Activated B cell treated with CpG ODN at 0.5 μM for 24 hours (primary cell): ENCODE data around the gene WNT10A. TPM values are rescaled to one million over a fixed set of nuclear protein-coding genes. Genes with fewer than 3 reads are reported as not detected.

Experiments used
- ATAC-seq: fragments of 200-7000 bp; cut with Tn5 transposase; one replicate; pipeline ENCODE4 v1.10.0; 2021; ENCODE audit warnings: low read depth, mild to moderate bottlenecking, moderate library complexity
- CTCF ChIA-PET: fragments of 350-600 bp; sonication (Branson Sonifier 250); formaldehyde crosslinking; loops from one replicate; lab custom pipeline; 2021; ENCODE audit warnings: antibody characterized with exemption; lab: Charles Lee
- POLR2A ChIA-PET: fragments of 350-600 bp; sonication (Branson Sonifier 250); formaldehyde crosslinking; loops from one replicate; lab custom pipeline; 2021; ENCODE audit warnings: antibody characterized with exemption; lab: Charles Lee
- DNase-seq: peaks from one replicate; pipeline ENCODE4 v3.0.0; 2022
- H3K27ac Mint-ChIP-seq: one replicate; pipeline ENCODE4 v1.8.0; 2020; ENCODE audit warnings: mixed read lengths
- H3K27me3 Mint-ChIP-seq: one replicate; pipeline ENCODE4 v1.8.0; 2021; ENCODE audit warnings: mixed read lengths
- H3K36me3 Mint-ChIP-seq: one replicate; pipeline ENCODE4 v1.8.0; 2021; ENCODE audit warnings: low read depth, mixed read lengths
- H3K4me1 Mint-ChIP-seq: one replicate; pipeline ENCODE4 v1.8.0; 2021; ENCODE audit warnings: mixed read lengths
- H3K4me3 Mint-ChIP-seq: one replicate; pipeline ENCODE4 v1.8.0; 2020; ENCODE audit warnings: mild to moderate bottlenecking, mixed read lengths
- H3K9me3 Mint-ChIP-seq: one replicate; pipeline ENCODE4 v1.8.0; 2020; ENCODE audit warnings: mixed read lengths
- CTCF ChIP-seq: fragments of 200-600 bp; IDR thresholded peaks from one replicate; pipeline ENCODE4 v1.8.0; 2022; ENCODE audit warnings: antibody characterized with exemption, mild to moderate bottlenecking
- intact Hi-C: fragments of 100-400 bp; cut with micrococcal nuclease; formaldehyde crosslinking; loops from one replicate; pipeline ENCODE4 v1.15.1; 2024
- total RNA-seq: library from RNA; stranded (reverse); gene quantifications from 2 replicates; pipeline ENCODE4 v1.2.3, GENCODE V29; 2022

Gene WNT10A
- total RNA-seq, 1 donor from 2014 or later = 31.8 TPM

GRCh38 chr2:218871345-218872302, 9.0 kb upstream of the WNT10A start:
- Mint-ChIP-seq H3K4me3 (peak overlapping the region; percentile 86), H3K9me3 (no peaks in the 10 kb centered on the region), H3K27ac (no peak overlapping the region), H3K36me3 (no peaks in the 10 kb centered on the region), H3K27me3 (peaks cover 46% of the 10 kb centered on the region), H3K4me1 (peaks cover 29% of the 10 kb centered on the region)
- intact Hi-C loops = no loop called here
- no peak for DNase-seq
- TF ChIP-seq CTCF = no peak
- ChIA-PET CTCF (interaction anchor here (0.9 to 21.7 kb wide), 3 partner anchors 18 to 27 kb away, joined by 3 to 1062 read pairs (median 4); no protein-coding TSS in a partner anchor), POLR2A (interaction anchor here (0.6 to 20.0 kb wide), 6 partner anchors 9 to 314 kb away, joined by 3 to 969 read pairs (median 3); partner anchors contain the start of genes BCS1L, WNT10A and ZNF142)
- peak; percentile 33 for ATAC-seq

- CTCF ChIA-PET = interaction anchor here (21.7 kb wide), 1 partner anchor 26 kb away, joined by 1062 read pairs; no protein-coding TSS in a partner anchor
- Mint-ChIP-seq H3K4me3 (peak overlapping the region; percentile 63), H3K4me1 (peaks cover 38% of the 10 kb centered on the region), H3K9me3 (no peaks in the 10 kb centered on the region), H3K27me3 (peaks cover 35% of the 10 kb centered on the region), H3K27ac (no peak overlapping the region), H3K36me3 (no peaks in the 10 kb centered on the region)
- TF ChIP-seq CTCF = no peak
- no peak for DNase-seq
- no peak for ATAC-seq
- POLR2A ChIA-PET = interaction anchor here (0.6 to 20.0 kb wide), 4 partner anchors 8 to 313 kb away, joined by 3 to 969 read pairs (median 3); partner anchors contain the start of gene WNT10A
- intact Hi-C loops = no loop called here
Observed at GRCh38 chr2:218872645-218873358, 7.8 kb upstream of the WNT10A start.

DNA sequence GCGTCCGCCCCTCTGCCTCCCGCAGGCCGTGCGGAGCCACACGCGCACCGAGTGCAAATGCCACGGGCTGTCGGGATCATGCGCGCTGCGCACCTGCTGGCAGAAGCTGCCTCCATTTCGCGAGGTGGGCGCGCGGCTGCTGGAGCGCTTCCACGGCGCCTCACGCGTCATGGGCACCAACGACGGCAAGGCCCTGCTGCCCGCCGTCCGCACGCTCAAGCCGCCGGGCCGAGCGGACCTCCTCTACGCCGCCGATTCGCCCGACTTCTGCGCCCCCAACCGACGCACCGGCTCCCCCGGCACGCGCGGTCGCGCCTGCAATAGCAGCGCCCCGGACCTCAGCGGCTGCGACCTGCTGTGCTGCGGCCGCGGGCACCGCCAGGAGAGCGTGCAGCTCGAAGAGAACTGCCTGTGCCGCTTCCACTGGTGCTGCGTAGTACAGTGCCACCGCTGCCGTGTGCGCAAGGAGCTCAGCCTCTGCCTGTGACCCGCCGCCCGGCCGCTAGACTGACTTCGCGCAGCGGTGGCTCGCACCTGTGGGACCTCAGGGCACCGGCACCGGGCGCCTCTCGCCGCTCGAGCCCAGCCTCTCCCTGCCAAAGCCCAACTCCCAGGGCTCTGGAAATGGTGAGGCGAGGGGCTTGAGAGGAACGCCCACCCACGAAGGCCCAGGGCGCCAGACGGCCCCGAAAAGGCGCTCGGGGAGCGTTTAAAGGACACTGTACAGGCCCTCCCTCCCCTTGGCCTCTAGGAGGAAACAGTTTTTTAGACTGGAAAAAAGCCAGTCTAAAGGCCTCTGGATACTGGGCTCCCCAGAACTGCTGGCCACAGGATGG, 7.1 kb upstream of the WNT10A start:
- no peak for TF ChIP-seq CTCF
- Mint-ChIP-seq H3K27me3 (peaks cover 33% of the 10 kb centered on the region), H3K27ac (no peak overlapping the region), H3K9me3 (no peaks in the 10 kb centered on the region), H3K4me1 (peaks cover 42% of the 10 kb centered on the region), H3K36me3 (no peaks in the 10 kb centered on the region), H3K4me3 (peak overlapping the region; percentile 63)
- ChIA-PET CTCF (interaction anchor here (0.8 to 21.7 kb wide), 3 partner anchors 25 to 108 kb away, joined by 3 to 1062 read pairs (median 3); no protein-coding TSS in a partner anchor), POLR2A (interaction anchor here (0.6 to 20.0 kb wide), 2 partner anchors 20 to 121 kb away, joined by 3 to 969 read pairs; no protein-coding TSS in a partner anchor)
- intact Hi-C loops = no loop called here
- ATAC-seq (peak; percentile 26), DNase-seq (no peak)

DNA sequence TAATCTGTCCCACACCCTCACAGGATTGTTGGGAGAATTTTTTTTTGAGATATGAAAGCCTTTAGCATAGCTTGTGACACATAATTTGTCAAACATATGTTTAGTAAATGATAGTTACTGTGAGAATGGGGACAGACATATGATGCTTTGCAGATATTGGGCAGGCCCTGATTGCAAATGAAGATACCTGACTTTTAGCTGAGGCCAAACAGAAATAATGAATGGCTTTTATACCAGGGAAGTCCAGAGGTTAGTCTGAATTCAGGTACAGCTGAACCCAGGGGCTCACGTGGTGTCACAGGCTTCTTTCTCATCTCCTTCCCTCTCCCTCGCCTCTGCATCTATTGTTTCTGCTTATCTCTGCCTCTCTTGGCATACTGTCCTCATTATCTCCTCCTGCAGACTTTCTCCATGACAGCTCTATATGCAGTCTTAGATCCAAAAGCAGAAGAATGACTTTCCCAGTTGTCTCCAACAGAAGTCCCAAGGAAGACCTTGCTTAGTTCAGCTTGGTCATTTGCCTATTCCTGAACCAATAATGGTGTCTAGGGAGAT, 4.9 kb upstream of the WNT10A start:
- intact Hi-C loops = loop anchor here (1.0 kb wide), 4 partner anchors 22 to 106 kb away; partner anchors contain the start of gene CDK5R2
- H3K9me3 Mint-ChIP-seq = no peaks in the 10 kb centered on the region
- no peak for DNase-seq
- H3K4me3 Mint-ChIP-seq = no peak overlapping the region
- no peak overlapping the region for H3K27ac Mint-ChIP-seq
- TF ChIP-seq CTCF = no peak
- no peak for ATAC-seq
- H3K36me3 Mint-ChIP-seq = no peaks in the 10 kb centered on the region
- peaks cover 51% of the 10 kb centered on the region for H3K4me1 Mint-ChIP-seq
- POLR2A ChIA-PET = interaction anchor here (0.6 to 20.0 kb wide), 3 partner anchors 15 to 25 kb away, joined by 3 to 969 read pairs (median 4); no protein-coding TSS in a partner anchor
- peaks cover 20% of the 10 kb centered on the region for H3K27me3 Mint-ChIP-seq
- CTCF ChIA-PET = interaction anchor here (0.6 to 21.7 kb wide), 22 partner anchors 9 to 184 kb away, joined by 3 to 1062 read pairs (median 5); partner anchors contain the start of genes CDK5R2 and WNT6
